ENCODE data around the gene FBN2.

GRCh38 chr5:128271071-128271470 lies 267.0 kb downstream of the FBN2 start:
- TF ChIP-seq CTCF (IDR thresholded peaks at IDR 0.05) (no peak), POLR2AphosphoS5 (IDR thresholded peaks at IDR 0.05) (no peak), POLR2A (IDR thresholded peaks at IDR 0.05) (no peak), EP300 (IDR thresholded peaks at IDR 0.05) (no peak)
